ENCODE results near the gene EIF2AK3.

GRCh38 chr2:88636026-88636425 is 8.8 kb upstream of the EIF2AK3 start:
- TF ChIP-seq CTCF (conservative IDR thresholded peaks at IDR 0.05): no peak
- no peak for TF ChIP-seq ZFX (IDR thresholded peaks at IDR 0.05)
